ENCODE results near the gene TMEM273. TPM values are rescaled to one million over a fixed set of nuclear protein-coding genes. Genes with fewer than 3 reads are reported as not detected.

The TMEM273 gene
- total and polyA plus RNA-seq, 4 experiments from 2014 or later: 27.7 to 101 (median 58.7) TPM

- Histone ChIP-seq H3K9me3 (ENCODE audit: control insufficient read depth in 1 of 2, low read length in 2 of 2) (no peaks in the 10 kb centered on the region), H3K36me3 (ENCODE audit: insufficient read depth, low read length) (no peaks in the 10 kb centered on the region), H3K4me3 (ENCODE audit: low read length in 2 of 2) (no peak overlapping the region), H3K27ac (ENCODE audit: low read depth, low read length) (peak overlapping the region; percentile 19), H3K4me1 (ENCODE audit: insufficient read depth, low read length) (peaks cover 21% of the 10 kb centered on the region), H3K27me3 (ENCODE audit: insufficient read depth, low read length) (no peaks in the 10 kb centered on the region)
- DNase-seq: no peak
- Mint-ChIP-seq H3K27ac (peak overlapping the region; percentile 82 to 98 (median 95)), H3K4me3 (peak overlapping the region in 6 of 8 donors; percentile 38 to 78 (median 70)), H3K9me3 (peaks cover 0 to 6% (median 0%) of the 10 kb centered on the region in 8 donors), H3K4me1 (peaks cover 9 to 45% (median 23%) of the 10 kb centered on the region in 4 donors), H3K36me3 (no peaks in the 10 kb centered on the region), H3K27me3 (peaks cover 0 to 5% of the 10 kb centered on the region in 2 donors)
- ChIA-PET POLR2A (ENCODE audit: partially characterized antibody) (interaction anchor here (0.9 to 1.3 kb wide), 2 partner anchors 11 to 15 kb away, joined by 3 read pairs; no protein-coding TSS in a partner anchor), CTCF (ENCODE audit: partially characterized antibody) (interaction anchor here (1.6 kb wide), 1 partner anchor 16 kb away, joined by 3 read pairs; no protein-coding TSS in a partner anchor)
- intact Hi-C loops (cut with micrococcal nuclease): no loop called here
These were observed 6.2 kb upstream of the TMEM273 start for GRCh38 chr10:49194212-49194920.

GRCh38 chr10:49191349-49191748, 3.2 kb upstream of the TMEM273 start:
- intact Hi-C loops (cut with micrococcal nuclease): no loop called here
- ChIA-PET POLR2A (ENCODE audit: partially characterized antibody) (interaction anchor here (0.7 to 1.5 kb wide), 4 partner anchors 11 to 1543 kb away, joined by 3 read pairs; no protein-coding TSS in a partner anchor), CTCF (ENCODE audit: partially characterized antibody) (interaction anchor here (1.5 kb wide), 1 partner anchor 27 kb away, joined by 4 read pairs; no protein-coding TSS in a partner anchor)
- H3K36me3 ChIP-seq (ENCODE audit: insufficient read depth, low read length): no peaks in the 10 kb centered on the region
- no peaks in the 10 kb centered on the region for H3K36me3 Mint-ChIP-seq
- H3K27me3 ChIP-seq (ENCODE audit: insufficient read depth, low read length): no peaks in the 10 kb centered on the region
- H3K4me3 ChIP-seq (ENCODE audit: low read length in 2 of 2): no peak overlapping the region
- no peak for DNase-seq
- peak overlapping the region in 6 of 7 donors; percentile 72 to 90 (median 89) for H3K27ac Mint-ChIP-seq
- peak overlapping the region in 7 of 8 donors; percentile 42 to 88 (median 78) for H3K4me3 Mint-ChIP-seq
- H3K27ac ChIP-seq (ENCODE audit: low read depth, low read length): no peak overlapping the region
- peaks cover 0 to 3% of the 10 kb centered on the region in 2 donors for H3K27me3 Mint-ChIP-seq
- H3K4me1 ChIP-seq (ENCODE audit: insufficient read depth, low read length): peaks cover 32% of the 10 kb centered on the region
- peaks cover 10 to 75% (median 30%) of the 10 kb centered on the region in 4 donors for H3K4me1 Mint-ChIP-seq
- peaks cover 0 to 3% (median 0%) of the 10 kb centered on the region in 8 donors for H3K9me3 Mint-ChIP-seq
- H3K9me3 ChIP-seq (ENCODE audit: control insufficient read depth in 1 of 2, low read length in 2 of 2): no peaks in the 10 kb centered on the region

- CTCF ChIA-PET (ENCODE audit: partially characterized antibody): interaction anchor here (0.6 kb wide), 1 partner anchor 224 kb away, joined by 3 read pairs; no protein-coding TSS in a partner anchor
These were observed 1.2 kb upstream of the TMEM273 start for GRCh38 chr10:49189422-49189821.

GRCh38 chr10:49187044-49187484, 1.1 kb downstream of the TMEM273 start:
- no peak for DNase-seq
- H3K27me3 ChIP-seq (ENCODE audit: insufficient read depth, low read length): no peaks in the 10 kb centered on the region
- ChIA-PET CTCF (ENCODE audit: partially characterized antibody) (no interaction called here), POLR2A (ENCODE audit: partially characterized antibody) (no interaction called here)
- Mint-ChIP-seq H3K4me3 (peak overlapping the region; percentile 60 to 88 (median 83)), H3K36me3 (no peaks in the 10 kb centered on the region), H3K9me3 (no peaks in the 10 kb centered on the region), H3K27ac (peak overlapping the region; percentile 49 to 90 (median 81)), H3K4me1 (peaks cover 15 to 92% (median 41%) of the 10 kb centered on the region in 4 donors), H3K27me3 (peaks cover 0 to 3% of the 10 kb centered on the region in 2 donors)
- peak overlapping the region; percentile 31 for H3K27ac ChIP-seq (ENCODE audit: low read depth, low read length)
- no peaks in the 10 kb centered on the region for H3K9me3 ChIP-seq (ENCODE audit: control insufficient read depth in 1 of 2, low read length in 2 of 2)
- intact Hi-C loops (cut with micrococcal nuclease): loop anchor here (10.0 kb wide), 1 partner anchor 328 kb away; no protein-coding TSS in a partner anchor
- H3K4me1 ChIP-seq (ENCODE audit: insufficient read depth, low read length): peaks cover 51% of the 10 kb centered on the region
- peak overlapping the region; percentile 17 to 62 for H3K4me3 ChIP-seq (ENCODE audit: low read length in 2 of 2)
- no peaks in the 10 kb centered on the region for H3K36me3 ChIP-seq (ENCODE audit: insufficient read depth, low read length)

More at GRCh38 chr10:49189422-49189821, 1.2 kb upstream of the TMEM273 start:
- Mint-ChIP-seq H3K4me1 (peaks cover 11 to 87% (median 35%) of the 10 kb centered on the region in 4 donors), H3K4me3 (peak overlapping the region in 6 of 8 donors; percentile 27 to 88 (median 80)), H3K9me3 (peaks cover 0 to 2% (median 0%) of the 10 kb centered on the region in 8 donors), H3K36me3 (no peaks in the 10 kb centered on the region), H3K27ac (peak overlapping the region; percentile 86 to 92 (median 89)), H3K27me3 (peaks cover 0 to 3% of the 10 kb centered on the region in 2 donors)
- H3K27me3 ChIP-seq (ENCODE audit: insufficient read depth, low read length): no peaks in the 10 kb centered on the region
- H3K9me3 ChIP-seq (ENCODE audit: control insufficient read depth in 1 of 2, low read length in 2 of 2): no peaks in the 10 kb centered on the region
- peaks cover 36% of the 10 kb centered on the region for H3K4me1 ChIP-seq (ENCODE audit: insufficient read depth, low read length)
- no peak overlapping the region for H3K4me3 ChIP-seq (ENCODE audit: low read length in 2 of 2)
- DNase-seq: no peak
- intact Hi-C loops (cut with micrococcal nuclease): loop anchor here (10.0 kb wide), 1 partner anchor 325 kb away; no protein-coding TSS in a partner anchor
- peak overlapping the region; percentile 63 for H3K27ac ChIP-seq (ENCODE audit: low read depth, low read length)
- H3K36me3 ChIP-seq (ENCODE audit: insufficient read depth, low read length): no peaks in the 10 kb centered on the region
- POLR2A ChIA-PET (ENCODE audit: partially characterized antibody): interaction anchor here (1.5 kb wide), 1 partner anchor 349 kb away, joined by 6 read pairs; the partner anchor contains the start of gene ERCC6

- no peak for DNase-seq
- Mint-ChIP-seq H3K4me3 (peak overlapping the region; percentile 60 to 88 (median 83)), H3K4me1 (peaks cover 17 to 96% (median 43%) of the 10 kb centered on the region in 4 donors), H3K9me3 (no peaks in the 10 kb centered on the region), H3K36me3 (no peaks in the 10 kb centered on the region), H3K27me3 (peaks cover 0 to 3% of the 10 kb centered on the region in 2 donors), H3K27ac (peak overlapping the region in 6 of 7 donors; percentile 38 to 90 (median 85))
- Histone ChIP-seq H3K9me3 (ENCODE audit: control insufficient read depth in 1 of 2, low read length in 2 of 2) (no peaks in the 10 kb centered on the region), H3K36me3 (ENCODE audit: insufficient read depth, low read length) (no peaks in the 10 kb centered on the region), H3K27me3 (ENCODE audit: insufficient read depth, low read length) (no peaks in the 10 kb centered on the region), H3K4me1 (ENCODE audit: insufficient read depth, low read length) (peaks cover 52% of the 10 kb centered on the region), H3K27ac (ENCODE audit: low read depth, low read length) (peak overlapping the region; percentile 31), H3K4me3 (ENCODE audit: low read length in 2 of 2) (no peak overlapping the region)
- ChIA-PET CTCF (ENCODE audit: partially characterized antibody) (no interaction called here), POLR2A (ENCODE audit: partially characterized antibody) (no interaction called here)
- intact Hi-C loops (cut with micrococcal nuclease): loop anchor here (10.0 kb wide), 1 partner anchor 328 kb away; no protein-coding TSS in a partner anchor
These were observed 1.6 kb downstream of the TMEM273 start for GRCh38 chr10:49186613-49187012.

- H3K4me1 Mint-ChIP-seq: peaks cover 20 to 96% (median 43%) of the 10 kb centered on the region in 4 donors
- POLR2A ChIA-PET (ENCODE audit: partially characterized antibody): interaction anchor here (1.6 kb wide), 1 partner anchor 21 kb away, joined by 5 read pairs; no protein-coding TSS in a partner anchor
These were observed 3.0 kb downstream of the TMEM273 start for GRCh38 chr10:49185213-49185612.

More at GRCh38 chr10:49185213-49185612, 3.0 kb downstream of the TMEM273 start:
- H3K36me3 Mint-ChIP-seq: no peaks in the 10 kb centered on the region
- H3K27ac ChIP-seq (ENCODE audit: low read depth, low read length): peak overlapping the region; percentile 36
- H3K27me3 Mint-ChIP-seq: peaks cover 0 to 3% of the 10 kb centered on the region in 2 donors
- no peaks in the 10 kb centered on the region for H3K9me3 ChIP-seq (ENCODE audit: control insufficient read depth in 1 of 2, low read length in 2 of 2)
- H3K27ac Mint-ChIP-seq: peak overlapping the region in 6 of 7 donors; percentile 38 to 90 (median 80)
- H3K4me1 ChIP-seq (ENCODE audit: insufficient read depth, low read length): peaks cover 56% of the 10 kb centered on the region
- intact Hi-C loops (cut with micrococcal nuclease): loop anchor here (2.0 to 10.0 kb wide), 2 partner anchors 68 to 330 kb away; no protein-coding TSS in a partner anchor
- no peaks in the 10 kb centered on the region for H3K9me3 Mint-ChIP-seq
- no peak for DNase-seq
- H3K36me3 ChIP-seq (ENCODE audit: insufficient read depth, low read length): no peaks in the 10 kb centered on the region
- H3K4me3 ChIP-seq (ENCODE audit: low read length in 2 of 2): no peak overlapping the region
- peak overlapping the region in 6 of 8 donors; percentile 8 to 88 (median 69) for H3K4me3 Mint-ChIP-seq
- CTCF ChIA-PET (ENCODE audit: partially characterized antibody): interaction anchor here (0.8 kb wide), 1 partner anchor 15 kb away, joined by 3 read pairs; no protein-coding TSS in a partner anchor
- H3K27me3 ChIP-seq (ENCODE audit: insufficient read depth, low read length): no peaks in the 10 kb centered on the region

All from CD4-positive, alpha-beta memory T cell (primary cell).